H1 (cell line): ENCODE data around the gene KIF21A. TPM values are rescaled to one million over a fixed set of nuclear protein-coding genes. Genes with fewer than 3 reads are reported as not detected.

Experiments used
- EP300 ChIP-seq, 2 experiments: IDR thresholded peaks; 1 replicate in 1 of 2; 2 replicates in 1 of 2; pipeline ENCODE4 v1.6.1; 2011 to 2012; ENCODE audit warnings: low read depth in 2 of 2, low read length in 2 of 2, mild to moderate bottlenecking in 2 of 2, borderline replicate concordance in 1 of 2, inconsistent platforms in 1 of 2, moderate library complexity in 1 of 2
- SP4 ChIP-seq: IDR thresholded peaks from 2 replicates; pipeline ENCODE4 v1.6.1; 2012; ENCODE audit warnings: low read length, inconsistent platforms
- polyA plus RNA-seq, 7 experiments: library from polyadenylated mRNA; depleted of rRNA in 3 of 7; stranded (reverse) in 5 of 7; unstranded in 2 of 7; fragments of >200 nt in 5 of 7; fragments of 200-250 nt in 2 of 7; gene quantifications; 1 replicate in 5 of 7; 2 replicates in 1 of 7; 4 replicates in 1 of 7; pipeline versions ENCODE4 v1.2.1 to v1.2.3, GENCODE V29; 2011 to 2013; ENCODE audit warnings: missing spikeins in 2 of 7, mixed read lengths in 2 of 7
- total RNA-seq: library from RNA; stranded (reverse); fragmentation: NEBNext Ultra II Directional; extraction: Animal tissue kit (Norgen Biotek cat#: 25700); gene quantifications from 2 replicates; pipeline ENCODE4 v1.2.1, GENCODE V29; 2021

The KIF21A gene
- total and polyA plus RNA-seq, 2 of the 8 experiments (the other 6 are each of a cell fraction or from before 2014, with no cell fraction given) = 10.0 to 26.0 TPM

- TF ChIP-seq EP300 (IDR thresholded peaks at IDR 0.05; ENCODE audit: borderline replicate concordance in 1 of 2, low read depth in 2 of 2, low read length in 2 of 2) (no peak), SP4 (no peak)
Observed at GRCh38 chr12:39372204-39372925, 70.6 kb downstream of the KIF21A start (continued).
